LHCN-M2 (cell line): ENCODE measurements around the gene KRT10. TPM values are rescaled to one million over a fixed set of nuclear protein-coding genes. Genes with fewer than 3 reads are reported as not detected.

Experiments used
- total RNA-seq: library from RNA; depleted of rRNA; stranded (reverse); fragments of >200 nt; gene quantifications from 2 replicates; pipeline ENCODE4 v1.2.3, GENCODE V29; 2014; rRNA removed

Gene KRT10
- total RNA-seq, 1 experiment from 2014 or later, result 33.0 TPM

Other genes starting within 250 kb of the KRT10 start
- 118 and 138 TPM in 2 replicates for gene SMARCE1, start 174.8 kb downstream of the KRT10 start, total RNA-seq
- gene KRT222, start 157.4 kb downstream of the KRT10 start, total RNA-seq, result not detected in 2 replicates
- not detected in 2 replicates for gene KRT24, start 118.9 kb downstream of the KRT10 start, total RNA-seq
- not detected in 2 replicates for gene KRT25, start 67.3 kb downstream of the KRT10 start, total RNA-seq
- gene KRT26, start 50.4 kb downstream of the KRT10 start, total RNA-seq, result not detected in 2 replicates
- gene KRT27, start 40.1 kb downstream of the KRT10 start, total RNA-seq, result not detected in 2 replicates
- gene KRT28, start 22.7 kb downstream of the KRT10 start, total RNA-seq, result not detected in 2 replicates
- gene KRT12, start 44.6 kb upstream of the KRT10 start, total RNA-seq, result not detected in 2 replicates
- gene KRT20, start 62.6 kb upstream of the KRT10 start, total RNA-seq, result not detected in 2 replicates
- not detected in 2 replicates for gene KRT23, start 115.0 kb upstream of the KRT10 start, total RNA-seq
- not detected in 2 replicates for gene KRT39, start 144.3 kb upstream of the KRT10 start, total RNA-seq
- gene KRT40, start 161.7 kb upstream of the KRT10 start, total RNA-seq, result not detected in 2 replicates
- gene KRTAP3-3, start 171.6 kb upstream of the KRT10 start, total RNA-seq, result not detected in 2 replicates
- gene KRTAP3-2, start 177.3 kb upstream of the KRT10 start, total RNA-seq, result not detected in 2 replicates
- gene KRTAP3-1, start 186.5 kb upstream of the KRT10 start, total RNA-seq, result not detected in 2 replicates
- 2.8 and 6.0 TPM in 2 replicates for gene KRTAP1-5, start 204.6 kb upstream of the KRT10 start, total RNA-seq
- gene KRTAP1-4, start 207.6 kb upstream of the KRT10 start, total RNA-seq, result not detected in 2 replicates
- gene KRTAP1-3, start 212.3 kb upstream of the KRT10 start, total RNA-seq, result not detected in 2 replicates
- gene KRTAP1-1, start 218.8 kb upstream of the KRT10 start, total RNA-seq, result not detected in 2 replicates
- not detected in 2 replicates for gene KRTAP2-1, start 224.7 kb upstream of the KRT10 start, total RNA-seq
- gene KRTAP2-2, start 232.6 kb upstream of the KRT10 start, total RNA-seq, result not detected in 2 replicates
- gene KRTAP2-3, start 237.5 kb upstream of the KRT10 start, total RNA-seq, result 0.80 and 3.4 TPM in 2 replicates
- gene KRTAP2-4, start 243.3 kb upstream of the KRT10 start, total RNA-seq, result not detected in 2 replicates